ENCODE data around the gene SPATS2.

- TF ChIP-seq POLR2AphosphoS5 (IDR thresholded peaks at IDR 0.05), result no peak
- TF ChIP-seq CTCF (IDR thresholded peaks at IDR 0.05), result no peak
- no peak for TF ChIP-seq EP300 (IDR thresholded peaks at IDR 0.05; ENCODE audit: low read depth)
- no peak for TF ChIP-seq POLR2A (IDR thresholded peaks at IDR 0.05)
Observed at GRCh38 chr12:49556391-49557186, 189.3 kb downstream of the SPATS2 start.

Measured in transverse colon (tissue), 4 donors.